Erythroblast (primary cell): Measurements from ENCODE around the gene ITGB1.

Experiments
- GATA1 ChIP-seq: IDR thresholded peaks from 2 replicates; pipeline ENCODE4 v1.6.1; 2011; ENCODE audit warnings: low read depth, mild to moderate bottlenecking, control low read depth, low read length, moderate library complexity
- POLR2A ChIP-seq: IDR thresholded peaks from 2 replicates; pipeline ENCODE4 v1.6.1; 2011; ENCODE audit warnings: mild to moderate bottlenecking, low read length

DNA sequence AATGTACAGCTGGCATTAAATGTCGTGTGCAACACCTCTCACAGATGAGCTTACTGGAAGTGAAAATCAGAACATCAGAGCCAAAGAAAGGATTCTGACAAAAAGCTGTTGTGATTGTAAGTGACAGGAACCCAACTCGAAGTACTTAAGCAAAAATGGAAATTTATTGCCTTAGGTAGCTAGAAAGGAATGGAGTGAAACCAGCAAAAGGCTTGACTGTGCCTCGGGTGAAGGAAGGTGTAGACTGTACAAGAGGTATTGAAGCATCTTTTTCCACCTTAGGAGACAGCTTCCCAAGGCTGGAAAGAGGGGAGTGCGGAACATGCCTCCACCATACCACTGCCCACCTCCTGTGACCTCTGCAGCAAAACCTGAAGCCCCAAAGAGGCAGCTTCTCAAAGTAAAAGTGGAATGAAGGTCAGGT lies 27.3 kb upstream of the ITGB1 start:
- TF ChIP-seq POLR2A (no peak), GATA1 (no peak)
